OCI-LY7 (cell line): ENCODE results near the gene PDCD1.

Experiments
- EZH2phosphoT487 ChIP-seq: fragments of 200-600 bp; sonication (generic); IDR thresholded peaks from 2 replicates; pipeline ENCODE4 v1.6.1; 2018; ENCODE audit warnings: low read depth, borderline replicate concordance, mild to moderate bottlenecking, mixed run types, antibody characterized with exemption, low read length, moderate library complexity, mixed read lengths
- TF ChIP-seq, protein P1 (sequence below): fragments of 200-600 bp; sonication (generic); conservative IDR thresholded peaks from 2 replicates; pipeline ENCODE4 v1.5.1; 2014; ENCODE audit warnings: mild to moderate bottlenecking, antibody characterized with exemption, low read length, moderate library complexity, mixed read lengths

DNA sequence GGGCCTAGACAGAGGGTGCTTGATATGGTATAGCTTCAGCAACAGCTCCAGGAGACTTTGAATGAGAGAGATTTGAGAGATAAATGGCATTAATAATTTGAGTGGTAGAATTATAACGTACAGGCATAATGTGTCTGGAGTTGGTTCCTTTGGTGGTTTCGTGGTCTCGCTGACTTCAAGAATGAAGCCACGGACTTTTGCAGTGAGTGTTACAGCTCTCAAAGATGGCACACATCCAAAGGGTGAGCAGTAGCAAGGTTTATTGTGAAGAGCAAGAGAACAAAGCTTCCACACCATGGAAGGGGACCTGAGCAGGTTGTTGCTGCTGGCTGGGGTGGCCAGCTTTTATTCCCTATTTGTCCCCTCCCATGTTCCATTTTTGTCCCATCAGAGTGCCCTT, 23.1 kb downstream of the PDCD1 start:
- TF ChIP-seq, protein P1, sequence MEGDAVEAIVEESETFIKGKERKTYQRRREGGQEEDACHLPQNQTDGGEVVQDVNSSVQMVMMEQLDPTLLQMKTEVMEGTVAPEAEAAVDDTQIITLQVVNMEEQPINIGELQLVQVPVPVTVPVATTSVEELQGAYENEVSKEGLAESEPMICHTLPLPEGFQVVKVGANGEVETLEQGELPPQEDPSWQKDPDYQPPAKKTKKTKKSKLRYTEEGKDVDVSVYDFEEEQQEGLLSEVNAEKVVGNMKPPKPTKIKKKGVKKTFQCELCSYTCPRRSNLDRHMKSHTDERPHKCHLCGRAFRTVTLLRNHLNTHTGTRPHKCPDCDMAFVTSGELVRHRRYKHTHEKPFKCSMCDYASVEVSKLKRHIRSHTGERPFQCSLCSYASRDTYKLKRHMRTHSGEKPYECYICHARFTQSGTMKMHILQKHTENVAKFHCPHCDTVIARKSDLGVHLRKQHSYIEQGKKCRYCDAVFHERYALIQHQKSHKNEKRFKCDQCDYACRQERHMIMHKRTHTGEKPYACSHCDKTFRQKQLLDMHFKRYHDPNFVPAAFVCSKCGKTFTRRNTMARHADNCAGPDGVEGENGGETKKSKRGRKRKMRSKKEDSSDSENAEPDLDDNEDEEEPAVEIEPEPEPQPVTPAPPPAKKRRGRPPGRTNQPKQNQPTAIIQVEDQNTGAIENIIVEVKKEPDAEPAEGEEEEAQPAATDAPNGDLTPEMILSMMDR: no peak
- no peak for TF ChIP-seq EZH2phosphoT487
